Nephron (organoid): ENCODE results near the gene NTM.

Source experiments
- H3K27ac Mint-ChIP-seq, 3 experiments: 2 replicates each; pipeline ENCODE4 v1.8.0; 2020; ENCODE audit warnings: mixed read lengths in 3 of 3, mild to moderate bottlenecking in 2 of 3, moderate library complexity in 1 of 3
- H3K27me3 Mint-ChIP-seq: 2 replicates; pipeline ENCODE4 v1.8.0; 2021; ENCODE audit warnings: low read depth, mild to moderate bottlenecking, moderate library complexity, mixed read lengths
- H3K36me3 Mint-ChIP-seq: 2 replicates; pipeline ENCODE4 v1.8.0; 2020; ENCODE audit warnings: low read depth, mixed read lengths
- H3K4me1 Mint-ChIP-seq: 2 replicates; pipeline ENCODE4 v1.8.0; 2020; ENCODE audit warnings: mixed read lengths
- H3K4me3 Mint-ChIP-seq, 3 experiments: 2 replicates each; pipeline ENCODE4 v1.8.0; 2020; ENCODE audit warnings: mild to moderate bottlenecking in 3 of 3, mixed read lengths in 3 of 3, moderate library complexity in 2 of 3
- H3K9me3 Mint-ChIP-seq: 2 replicates; pipeline ENCODE4 v1.8.0; 2020; ENCODE audit warnings: mixed read lengths
- TF ChIP-seq, protein P1 (sequence below), 3 experiments: fragments of 200-600 bp; sonication (generic); IDR thresholded peaks; one replicate each; pipeline ENCODE4 v1.5.0; 2021; ENCODE audit warnings: antibody characterized with exemption in 3 of 3; ENCODE audit not compliant: unreplicated experiment in 3 of 3

The NTM gene

DNA sequence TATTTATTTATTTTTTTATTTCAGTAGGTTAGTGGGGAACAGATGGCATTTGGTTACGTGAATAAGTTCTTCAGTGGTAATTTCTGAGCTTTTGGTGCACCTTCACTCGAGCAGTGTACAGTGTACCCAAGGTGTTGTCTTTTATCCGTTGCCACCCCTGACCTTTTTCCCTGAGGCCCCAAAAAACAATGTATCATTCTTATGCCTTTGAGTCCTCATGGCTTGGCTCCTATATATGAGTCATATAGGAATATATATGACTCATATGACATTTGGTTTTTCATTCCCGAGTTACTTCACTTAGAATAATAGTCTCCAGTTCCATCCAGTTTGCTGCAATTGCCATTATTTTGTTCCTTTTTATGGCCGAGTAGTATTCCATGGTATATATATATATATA lies 763.9 kb downstream of the NTM start:
- Mint-ChIP-seq H3K27ac (no peak overlapping the region), H3K36me3 (no peaks in the 10 kb centered on the region), H3K27me3 (peaks cover 15% of the 10 kb centered on the region), H3K4me1 (peaks cover 12% of the 10 kb centered on the region), H3K9me3 (no peaks in the 10 kb centered on the region), H3K4me3 (no peak overlapping the region)
- TF ChIP-seq, protein P1, sequence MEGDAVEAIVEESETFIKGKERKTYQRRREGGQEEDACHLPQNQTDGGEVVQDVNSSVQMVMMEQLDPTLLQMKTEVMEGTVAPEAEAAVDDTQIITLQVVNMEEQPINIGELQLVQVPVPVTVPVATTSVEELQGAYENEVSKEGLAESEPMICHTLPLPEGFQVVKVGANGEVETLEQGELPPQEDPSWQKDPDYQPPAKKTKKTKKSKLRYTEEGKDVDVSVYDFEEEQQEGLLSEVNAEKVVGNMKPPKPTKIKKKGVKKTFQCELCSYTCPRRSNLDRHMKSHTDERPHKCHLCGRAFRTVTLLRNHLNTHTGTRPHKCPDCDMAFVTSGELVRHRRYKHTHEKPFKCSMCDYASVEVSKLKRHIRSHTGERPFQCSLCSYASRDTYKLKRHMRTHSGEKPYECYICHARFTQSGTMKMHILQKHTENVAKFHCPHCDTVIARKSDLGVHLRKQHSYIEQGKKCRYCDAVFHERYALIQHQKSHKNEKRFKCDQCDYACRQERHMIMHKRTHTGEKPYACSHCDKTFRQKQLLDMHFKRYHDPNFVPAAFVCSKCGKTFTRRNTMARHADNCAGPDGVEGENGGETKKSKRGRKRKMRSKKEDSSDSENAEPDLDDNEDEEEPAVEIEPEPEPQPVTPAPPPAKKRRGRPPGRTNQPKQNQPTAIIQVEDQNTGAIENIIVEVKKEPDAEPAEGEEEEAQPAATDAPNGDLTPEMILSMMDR (IDR thresholded peaks at IDR 0.05; ENCODE audit: unreplicated experiment in 3 of 3): no peak

DNA sequence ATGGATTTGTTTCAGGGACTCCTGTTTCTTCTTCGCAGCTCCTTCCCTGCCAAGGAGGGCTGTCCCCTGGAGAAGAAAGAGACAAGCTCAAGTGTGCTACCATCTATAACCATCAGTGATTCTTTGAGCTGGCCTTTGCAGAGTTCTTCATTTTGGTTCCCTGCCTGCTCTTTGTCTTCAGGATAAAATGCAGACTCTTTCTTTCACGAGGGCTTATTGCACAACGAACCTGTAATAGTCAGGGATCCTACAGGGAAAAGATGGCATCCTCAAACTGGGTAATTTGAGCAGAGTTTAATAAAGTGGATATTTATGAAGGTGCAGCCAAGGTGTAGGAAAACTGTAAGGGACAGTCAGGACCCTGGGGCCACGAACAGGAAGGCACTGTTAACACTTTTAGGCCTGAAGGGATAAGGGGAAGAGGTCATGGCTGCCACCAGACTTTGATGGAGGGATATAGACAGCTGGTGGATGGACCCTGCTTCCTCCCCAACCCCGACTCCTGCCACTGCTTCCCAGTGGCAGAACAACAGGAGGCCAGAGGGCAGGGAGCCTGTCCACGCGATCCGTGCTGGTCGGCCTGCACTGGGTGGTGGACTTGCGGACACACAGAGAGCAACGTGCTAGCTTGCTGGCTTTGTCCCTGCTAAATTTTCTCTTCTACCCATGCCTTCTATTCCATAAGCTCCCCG lies 767.0 kb downstream of the NTM start:
- Mint-ChIP-seq H3K9me3 (no peaks in the 10 kb centered on the region), H3K4me3 (no peak overlapping the region), H3K27me3 (peaks cover 8% of the 10 kb centered on the region), H3K4me1 (peaks cover 5% of the 10 kb centered on the region), H3K27ac (no peak overlapping the region), H3K36me3 (no peaks in the 10 kb centered on the region)
- TF ChIP-seq, protein P1 (IDR thresholded peaks at IDR 0.05; ENCODE audit: unreplicated experiment in 3 of 3): no peak

DNA sequence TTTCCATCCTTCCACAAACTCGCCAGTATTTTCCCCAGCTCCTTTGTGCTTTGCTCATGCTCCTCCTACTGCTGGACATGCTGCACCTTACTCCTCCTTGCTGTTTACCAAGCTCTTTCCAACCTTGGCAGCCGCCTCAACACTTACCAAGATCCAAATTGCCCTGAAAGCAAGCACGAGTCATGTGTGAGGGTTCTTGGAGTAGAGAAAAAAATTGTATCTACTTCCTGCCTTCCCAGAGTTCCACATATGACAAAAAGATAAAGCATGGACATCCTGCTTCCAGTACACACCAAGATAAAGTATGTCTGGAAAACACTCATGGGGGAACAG lies 767.5 kb downstream of the NTM start:
- Mint-ChIP-seq H3K4me1 (peaks cover 5% of the 10 kb centered on the region), H3K4me3 (no peak overlapping the region), H3K27ac (no peak overlapping the region), H3K36me3 (no peaks in the 10 kb centered on the region), H3K27me3 (peaks cover 8% of the 10 kb centered on the region), H3K9me3 (no peaks in the 10 kb centered on the region)
- TF ChIP-seq, protein P1 (IDR thresholded peaks at IDR 0.05; ENCODE audit: unreplicated experiment in 3 of 3): no peak

DNA sequence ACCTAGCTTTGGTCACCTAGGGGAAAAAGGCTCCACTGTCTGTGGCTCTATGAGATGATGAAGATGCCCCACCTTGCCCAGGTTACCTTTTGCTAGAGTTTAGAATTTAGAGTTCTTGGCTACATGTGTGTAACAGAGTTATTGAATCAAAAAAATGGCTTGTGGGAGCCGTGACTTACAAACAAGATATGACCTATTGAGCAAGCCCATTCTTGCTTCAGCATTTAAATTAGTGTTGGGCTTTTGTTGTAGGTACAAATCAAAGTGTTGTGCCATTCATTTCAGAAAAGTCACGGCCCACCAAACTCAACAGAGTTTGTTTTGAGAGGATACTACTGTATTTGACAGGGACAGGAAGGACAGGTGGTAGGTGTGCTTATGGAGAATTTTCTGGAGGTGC lies 768.8 kb downstream of the NTM start:
- no peaks in the 10 kb centered on the region for H3K36me3 Mint-ChIP-seq
- no peak overlapping the region for H3K4me3 Mint-ChIP-seq

DNA sequence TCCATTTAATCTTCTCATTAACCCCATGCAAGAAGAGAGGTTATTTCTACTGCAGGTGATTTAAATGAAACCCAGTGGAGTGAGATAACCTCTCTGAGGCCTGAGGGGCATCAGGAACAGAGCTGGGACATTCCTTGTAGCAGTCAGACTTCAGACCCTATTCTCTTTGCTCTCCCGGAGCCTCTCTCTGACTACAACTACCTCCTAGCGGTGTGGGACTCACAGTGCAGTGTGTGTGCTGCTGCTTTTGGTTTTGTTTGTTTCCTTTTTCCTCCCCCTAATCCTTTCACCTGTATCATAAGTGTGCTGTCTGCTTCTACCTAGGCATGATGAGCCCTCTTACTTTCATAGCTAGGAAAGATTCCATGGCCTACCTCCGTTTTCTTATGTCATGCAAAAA lies 769.6 kb downstream of the NTM start:
- no peak overlapping the region for H3K27ac Mint-ChIP-seq
- H3K9me3 Mint-ChIP-seq: no peaks in the 10 kb centered on the region
- H3K36me3 Mint-ChIP-seq: no peaks in the 10 kb centered on the region
- H3K4me1 Mint-ChIP-seq: peaks cover 4% of the 10 kb centered on the region
- peaks cover 4% of the 10 kb centered on the region for H3K27me3 Mint-ChIP-seq
- TF ChIP-seq, protein P1 (IDR thresholded peaks at IDR 0.05; ENCODE audit: unreplicated experiment in 3 of 3): no peak
- no peak overlapping the region for H3K4me3 Mint-ChIP-seq

More for the DNA sequence above, 768.8 kb downstream of the NTM start:
- H3K9me3 Mint-ChIP-seq: no peaks in the 10 kb centered on the region
- peaks cover 4% of the 10 kb centered on the region for H3K27me3 Mint-ChIP-seq
- peaks cover 5% of the 10 kb centered on the region for H3K4me1 Mint-ChIP-seq
- TF ChIP-seq, protein P1 (IDR thresholded peaks at IDR 0.05; ENCODE audit: unreplicated experiment in 3 of 3): no peak
- H3K27ac Mint-ChIP-seq: no peak overlapping the region

DNA sequence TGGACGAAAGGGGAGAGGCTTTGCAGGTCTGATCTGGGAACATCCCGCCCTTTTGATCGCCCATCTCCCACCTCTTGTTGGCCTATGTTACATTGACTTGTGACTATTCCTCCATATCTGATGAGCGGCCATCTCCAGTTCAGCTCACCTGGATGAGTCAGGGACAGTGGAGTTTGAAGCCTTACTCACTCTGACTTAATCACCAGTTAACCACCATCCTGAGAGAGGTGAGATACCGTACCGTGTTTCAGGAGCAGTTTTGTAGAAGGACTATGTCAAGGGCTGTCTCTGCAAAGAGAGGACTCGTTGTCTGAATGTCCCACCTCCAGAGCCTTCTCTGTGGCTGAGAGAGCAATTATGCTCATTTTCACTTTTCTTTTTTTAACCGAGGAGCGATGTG lies 771.7 kb downstream of the NTM start:
- Mint-ChIP-seq H3K27ac (no peak overlapping the region), H3K36me3 (no peaks in the 10 kb centered on the region), H3K4me3 (no peak overlapping the region), H3K27me3 (peaks cover 4% of the 10 kb centered on the region), H3K4me1 (no peaks in the 10 kb centered on the region), H3K9me3 (no peaks in the 10 kb centered on the region)
- TF ChIP-seq, protein P1 (IDR thresholded peaks at IDR 0.05; ENCODE audit: unreplicated experiment in 3 of 3): no peak
